Measurements from ENCODE around the gene NRP1.
"Not testable (repeated sequence)": the region's sequence is repeated elsewhere in the genome, so short reads cannot be mapped to it uniquely, and the experiment has no call there.

The NRP1 gene

DNA sequence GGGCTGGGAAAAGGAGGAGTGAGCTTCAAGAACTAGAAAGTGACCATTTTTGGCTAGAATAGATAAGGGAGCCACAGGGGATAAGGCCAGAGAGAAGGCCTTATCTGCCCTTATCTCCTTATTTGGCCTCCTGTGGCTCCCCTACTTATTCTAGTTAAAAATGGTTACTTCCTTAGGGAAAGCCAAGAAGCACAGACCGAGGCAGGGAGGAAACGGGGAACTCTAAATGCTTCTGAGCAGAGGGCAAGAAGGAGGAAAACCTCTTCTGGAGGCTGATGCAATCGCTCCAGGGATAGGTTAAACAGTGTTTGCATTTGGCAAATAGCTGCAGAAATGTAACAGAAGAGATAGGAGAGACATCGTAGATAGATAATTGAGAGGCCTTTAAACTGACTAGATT is 18.6 kb downstream of the NRP1 start:
- DNase-seq = no peak

DNA sequence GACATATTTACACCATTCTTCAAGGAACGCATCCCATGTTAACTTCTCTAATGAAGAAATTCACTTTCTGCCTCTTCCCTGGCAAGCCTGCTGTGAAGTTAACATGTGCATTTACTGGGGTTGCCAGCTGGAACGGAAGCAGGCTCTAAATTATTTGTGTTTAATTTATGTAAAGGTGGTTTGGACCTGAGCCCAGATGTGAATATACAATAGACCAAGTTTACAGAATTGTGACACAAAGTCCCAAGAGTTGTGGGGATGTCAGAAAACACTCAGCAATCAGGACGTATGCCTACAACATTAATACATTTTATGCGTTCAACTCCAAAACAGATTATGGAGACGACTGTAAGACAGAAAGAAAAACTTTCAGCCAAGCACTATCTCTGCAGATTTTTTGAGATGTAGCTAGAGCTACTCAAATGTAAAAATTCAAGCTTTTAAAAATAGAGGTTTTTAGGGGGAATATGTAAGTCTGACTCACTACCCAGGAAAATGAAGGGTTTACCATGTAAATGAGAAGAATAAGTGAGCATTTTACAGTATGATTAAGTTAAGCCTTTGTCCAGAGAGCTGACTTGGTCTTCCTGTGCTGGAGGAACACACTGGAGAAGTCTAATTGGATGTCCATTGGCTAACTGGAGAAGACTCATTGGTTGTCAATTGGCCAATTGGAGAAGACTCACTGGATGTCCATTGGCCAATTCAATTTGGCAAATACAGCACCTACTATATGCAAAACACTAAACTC is 19.5 kb downstream of the NRP1 start:
- DNase-seq = no peak

DNA sequence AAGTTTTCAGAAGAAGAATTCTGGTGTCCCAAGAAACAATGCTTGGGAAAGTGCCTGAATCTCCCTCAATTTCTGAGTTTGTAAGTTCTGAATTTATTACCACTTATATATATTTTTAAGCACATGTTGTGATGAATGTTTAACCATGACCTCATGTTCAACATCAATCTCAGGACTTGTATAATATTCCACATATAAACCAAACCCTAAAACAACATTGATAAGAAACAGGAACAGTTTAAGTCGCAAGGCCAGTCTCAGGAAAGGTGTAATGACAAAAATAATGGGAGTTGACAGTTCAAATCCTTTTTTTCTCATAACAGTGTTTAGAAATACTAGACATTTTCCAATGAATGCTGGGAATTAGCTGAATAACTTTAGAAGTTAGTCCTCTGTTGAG is 22.8 kb downstream of the NRP1 start:
- no peak for DNase-seq

DNA sequence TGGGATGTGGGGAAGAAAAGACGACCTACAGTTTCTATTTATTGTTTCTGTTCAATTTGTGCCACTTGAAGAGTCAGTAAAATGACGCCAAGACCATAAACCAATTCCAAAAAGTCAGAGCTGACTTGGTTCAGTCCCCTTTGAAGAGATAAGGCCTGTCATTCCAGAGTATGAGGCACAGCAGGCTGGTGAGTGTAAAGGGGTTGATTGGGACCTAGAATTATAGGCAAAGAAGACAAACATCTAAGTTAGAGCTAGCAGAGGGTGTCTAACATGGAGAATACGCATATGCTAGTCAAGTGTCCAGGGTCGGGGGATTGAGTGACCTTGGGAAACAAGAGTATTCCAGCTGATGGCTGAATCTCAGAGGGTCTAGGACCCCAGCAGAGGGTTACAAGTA is 23.6 kb downstream of the NRP1 start:
- no peak for DNase-seq

DNA sequence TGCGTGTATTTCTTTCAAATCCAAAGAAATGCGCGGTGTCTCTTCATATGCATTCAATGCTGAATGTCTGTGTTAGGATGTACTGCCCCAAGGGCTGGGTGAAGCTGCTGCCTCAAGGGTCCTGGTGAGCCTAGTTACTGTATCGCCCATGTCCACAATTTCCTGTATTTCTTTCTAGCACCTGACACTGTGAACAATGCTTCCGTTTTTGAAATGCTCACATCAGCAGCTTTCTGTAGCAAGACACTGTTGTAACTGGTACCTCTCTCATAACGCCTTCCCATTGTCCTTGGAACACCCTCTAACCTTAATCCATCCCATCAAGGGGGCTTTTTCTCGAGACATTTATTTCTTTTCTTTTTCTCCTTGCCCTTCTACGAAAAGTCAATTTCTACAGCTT is 25.1 kb downstream of the NRP1 start:
- no peak for DNase-seq

DNA sequence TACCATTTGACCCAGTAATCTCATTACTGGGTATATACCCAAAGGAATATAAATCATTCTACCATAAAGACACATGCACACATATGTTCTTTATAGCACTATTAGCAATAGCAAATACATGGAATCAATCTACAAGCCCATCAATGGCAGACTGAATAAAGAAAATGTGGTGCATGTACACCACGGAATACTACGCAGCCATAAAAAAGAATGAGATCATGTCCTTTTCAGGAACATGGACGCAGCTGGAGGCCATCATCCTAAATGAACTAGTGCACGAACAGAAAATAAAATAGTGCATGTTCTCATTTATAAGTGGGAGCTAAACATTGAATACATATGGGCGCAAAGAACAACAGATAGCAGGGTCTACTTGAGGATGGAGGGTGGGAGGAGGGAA is 26.6 kb downstream of the NRP1 start:
- DNase-seq = no peak

DNA sequence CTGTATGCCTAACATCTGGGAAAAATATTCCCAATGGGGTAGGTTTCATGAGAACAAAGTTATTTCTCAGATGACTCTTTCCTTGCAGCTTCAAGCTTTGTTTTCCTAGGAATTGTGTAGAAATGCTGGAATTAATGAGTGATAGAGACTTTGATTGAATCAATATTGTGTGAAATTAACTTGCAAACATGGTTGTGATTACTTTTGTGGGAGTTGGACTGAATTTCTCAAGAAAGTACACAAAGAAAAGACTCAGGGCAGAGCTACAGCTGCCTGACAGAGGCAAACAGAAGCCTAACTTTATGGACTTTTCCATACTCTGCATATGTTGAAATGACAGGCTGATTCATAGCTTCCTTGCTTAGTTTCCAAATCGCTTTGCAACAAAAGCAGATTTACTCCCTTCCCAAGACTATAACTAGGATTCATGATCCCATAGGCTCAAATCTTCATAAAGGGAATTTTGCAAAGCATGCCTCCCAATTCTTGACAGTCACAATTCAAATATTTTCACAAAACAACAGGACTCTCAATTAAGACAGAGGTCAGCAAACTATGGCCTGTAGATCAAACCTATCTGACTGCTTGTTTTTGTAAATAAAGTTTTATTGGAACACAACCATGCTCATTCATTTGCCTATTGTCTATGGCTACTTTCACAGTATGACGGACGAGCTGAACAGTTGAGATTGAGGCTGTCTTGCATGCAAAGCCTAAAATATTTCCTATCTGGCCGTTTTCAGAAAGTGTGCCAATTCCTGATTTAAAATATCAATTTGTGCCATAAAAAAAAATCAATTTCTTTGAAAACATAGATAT is 27.6 kb downstream of the NRP1 start:
- no peak for DNase-seq

DNA sequence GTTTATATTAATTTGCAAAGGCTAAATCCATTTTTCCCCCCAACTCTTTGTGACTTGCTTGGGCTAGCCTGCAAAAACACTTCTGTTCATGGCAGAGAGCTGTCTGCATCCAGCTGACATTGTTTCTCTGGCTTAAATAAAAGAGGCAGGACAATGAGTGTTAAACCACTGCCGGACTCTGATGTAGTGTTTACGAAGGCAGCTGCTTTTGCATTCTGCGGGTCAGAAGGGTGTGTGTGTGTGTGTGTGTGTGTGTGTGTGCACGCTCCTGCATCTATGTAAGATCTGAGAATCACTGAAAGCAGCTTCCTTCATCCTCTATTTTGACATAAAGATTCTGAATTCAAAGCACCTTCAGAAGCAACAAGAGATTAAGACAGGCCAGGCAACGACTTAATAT is 28.3 kb downstream of the NRP1 start:
- no peak for DNase-seq

DNA sequence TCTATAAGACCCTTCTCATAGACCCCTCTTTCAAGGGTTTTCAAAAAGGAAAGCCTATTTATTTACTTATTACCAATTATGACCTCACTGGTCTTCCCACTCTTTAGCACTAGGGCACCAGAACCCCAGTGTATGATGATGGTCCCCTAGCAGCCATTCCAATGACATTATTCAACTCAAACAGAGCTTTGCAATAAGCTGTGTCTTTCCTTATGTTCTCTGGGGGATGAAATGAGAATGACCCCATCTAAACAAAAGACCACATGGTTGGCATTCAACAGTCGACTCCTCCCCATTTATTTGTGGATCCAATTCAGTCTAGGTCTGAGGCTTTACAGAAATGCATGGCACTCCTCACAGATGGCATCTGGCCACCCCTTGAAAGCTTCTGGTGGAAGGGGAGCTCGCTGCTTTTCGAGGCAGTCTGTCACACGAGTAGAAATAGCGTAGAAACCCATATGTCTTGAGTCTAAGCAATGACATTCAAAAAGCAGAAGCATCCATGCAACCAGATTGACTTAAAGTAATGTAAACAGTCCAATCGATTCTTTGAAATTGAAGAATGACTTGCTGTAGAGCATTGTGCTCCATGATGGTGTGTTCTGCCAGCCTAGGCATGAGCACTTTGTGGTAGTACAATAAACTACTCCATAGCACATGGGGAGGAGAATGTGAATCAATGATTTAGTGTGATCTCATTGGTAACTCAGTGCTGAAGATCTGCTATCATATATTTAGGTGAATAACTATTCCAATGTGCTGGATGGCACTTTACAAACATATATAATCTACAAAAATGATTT is 29.8 kb downstream of the NRP1 start:
- DNase-seq = no peak

DNA sequence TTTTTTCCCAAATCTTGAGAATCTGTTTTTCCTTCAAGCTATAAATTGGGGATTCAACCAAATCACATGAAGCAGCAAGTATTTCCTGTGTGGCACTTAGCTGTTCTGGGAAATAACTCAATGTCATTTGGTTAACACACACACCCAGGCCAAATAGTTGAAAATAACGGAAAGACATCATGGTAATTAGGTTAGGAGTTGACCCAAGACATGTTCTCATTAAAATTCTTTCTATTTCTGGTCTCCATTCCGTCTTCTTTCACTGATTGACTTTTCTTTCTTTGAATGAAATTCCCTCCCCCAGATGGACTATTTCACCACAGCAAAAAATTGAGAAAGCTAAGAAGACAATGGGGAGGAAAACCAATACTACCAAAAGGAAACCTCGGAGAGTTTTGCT is 30.5 kb downstream of the NRP1 start:
- DNase-seq = no peak

DNA sequence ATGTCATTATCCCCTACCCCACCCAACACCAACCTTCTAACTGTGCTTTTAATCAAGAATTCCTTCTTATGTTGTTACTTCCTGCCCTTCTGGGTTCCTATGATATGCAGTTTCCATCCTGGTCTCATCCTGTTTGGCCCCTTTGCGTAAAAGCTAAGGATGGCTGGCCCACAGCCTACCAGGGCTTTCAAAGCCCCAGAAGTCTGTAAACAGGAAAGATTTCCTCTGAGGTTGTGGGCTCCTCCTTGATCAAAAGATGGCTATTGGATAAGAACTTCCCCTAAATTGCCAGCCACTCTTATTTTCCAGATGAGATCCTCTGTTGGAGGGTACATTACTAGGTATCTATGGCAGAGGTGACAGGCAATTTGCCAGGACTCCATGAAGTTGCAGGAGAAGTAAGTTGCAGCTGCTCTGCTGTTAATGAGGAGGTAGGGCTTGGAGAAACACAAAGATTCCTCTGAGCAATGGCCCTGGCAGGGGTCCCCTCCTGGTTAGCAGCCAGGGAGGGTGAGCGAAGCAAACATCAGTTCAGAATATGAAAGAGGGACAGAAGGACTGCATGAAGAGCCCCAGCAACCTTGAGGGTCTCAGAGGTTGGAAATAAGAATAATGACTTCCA is 32.1 kb downstream of the NRP1 start:
- DNase-seq = no peak

DNA sequence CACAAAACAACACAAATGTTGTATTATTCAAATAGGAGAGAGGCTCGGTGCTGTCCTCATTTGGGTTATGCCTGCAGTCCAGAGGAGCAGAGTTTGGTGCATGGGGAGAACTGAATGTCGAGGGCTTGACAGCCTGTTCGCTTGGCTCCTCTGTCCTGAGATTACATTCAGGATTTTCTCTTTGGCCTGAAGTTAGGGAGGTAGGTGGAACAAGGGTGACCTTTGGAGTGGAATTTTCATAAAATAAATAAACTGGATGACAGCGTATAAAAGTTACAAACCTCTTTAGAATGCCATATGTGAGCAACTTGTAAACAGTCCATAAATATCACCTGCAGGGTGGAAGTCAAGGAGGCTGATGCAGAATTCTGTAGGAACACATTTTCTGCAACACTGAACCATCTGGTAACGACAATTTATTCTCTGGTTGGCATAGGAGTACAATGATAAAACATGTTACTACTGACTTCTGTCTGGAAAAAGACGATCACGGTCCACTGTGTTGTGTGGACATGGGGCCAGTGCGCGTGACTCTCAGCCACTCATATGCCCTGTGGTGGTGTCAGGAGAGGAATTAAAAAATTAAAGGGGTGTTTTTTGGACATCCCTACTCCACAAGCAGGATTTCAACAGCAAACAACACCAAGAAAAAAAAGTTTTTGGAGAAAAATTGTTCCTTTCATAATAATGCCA is 33.2 kb downstream of the NRP1 start:
- DNase-seq = no peak

DNA sequence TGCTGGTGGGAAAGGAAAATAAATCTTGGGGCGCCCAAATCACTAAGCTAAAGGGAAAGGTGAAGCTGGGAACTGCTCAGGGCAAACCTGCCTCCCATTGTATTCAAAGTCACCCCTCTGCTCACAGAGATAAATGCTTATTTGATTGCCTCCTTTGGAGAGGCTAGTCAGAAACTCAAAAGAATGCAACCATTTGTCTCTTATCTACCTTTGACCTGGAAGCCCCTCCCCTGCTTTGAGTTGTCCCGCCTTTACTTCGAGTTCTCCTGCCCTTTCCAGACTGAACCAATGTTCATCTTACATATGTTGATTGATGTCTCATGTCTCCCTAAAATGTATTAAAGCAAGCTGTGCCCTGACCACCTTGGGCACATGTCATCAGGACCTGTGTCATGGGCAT is 33.9 kb downstream of the NRP1 start:
- DNase-seq = not testable (repeated sequence)

DNA sequence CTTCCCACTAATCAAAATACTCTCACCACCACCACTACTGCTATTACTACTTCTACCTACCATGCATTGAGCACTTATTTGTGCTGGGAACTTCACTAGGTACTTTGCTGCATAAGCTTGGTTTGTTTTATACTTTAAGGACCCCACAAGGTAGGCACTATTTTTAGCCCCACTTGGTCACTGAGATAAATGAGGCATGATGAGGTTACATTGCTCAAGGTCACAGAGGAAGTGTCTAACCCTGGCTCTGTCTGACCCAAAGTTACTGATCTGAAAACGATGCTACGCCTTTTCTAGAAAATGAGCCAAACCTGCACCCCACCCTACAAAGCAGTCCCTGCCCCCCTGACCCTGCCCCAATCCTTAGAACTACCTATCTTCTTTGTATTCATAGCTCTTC is 35.6 kb downstream of the NRP1 start:
- no peak for DNase-seq

DNA sequence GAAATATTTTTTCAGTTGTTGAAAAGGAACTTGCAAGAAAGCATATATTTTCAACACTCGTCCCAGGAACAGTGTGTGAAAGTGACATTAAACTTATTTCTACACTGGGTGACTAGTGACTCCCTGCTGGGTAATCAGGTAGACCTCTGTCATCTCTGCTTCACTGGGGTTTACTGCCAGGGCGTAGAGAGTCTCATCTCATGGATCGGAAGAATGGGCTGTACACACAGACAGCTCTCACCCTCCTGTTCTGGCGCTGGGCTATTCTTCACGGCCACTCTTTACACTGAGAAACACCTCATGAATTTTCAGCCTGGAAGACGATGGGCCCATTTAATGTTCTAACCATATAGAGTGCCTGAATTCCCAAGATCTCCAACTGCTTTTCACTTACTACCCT is 36.4 kb downstream of the NRP1 start:
- no peak for DNase-seq

DNA sequence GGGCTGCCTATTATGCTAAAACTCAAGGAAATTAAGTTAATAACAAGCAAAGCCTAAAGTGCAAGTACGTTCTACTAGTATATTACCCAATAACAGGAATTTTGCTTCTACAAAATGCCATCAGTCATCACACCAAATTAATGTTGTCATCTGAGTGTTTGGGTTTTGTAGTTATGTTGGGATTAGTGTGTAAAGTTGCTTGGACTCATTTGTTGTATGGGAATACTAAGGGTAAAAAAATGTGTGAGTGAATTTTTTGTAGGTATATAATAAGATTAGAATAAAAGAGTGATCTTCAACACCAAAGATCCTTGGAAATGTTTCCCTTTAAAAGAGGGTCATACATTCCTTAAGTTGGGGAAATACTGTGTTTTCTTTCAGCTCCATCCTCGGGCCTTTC is 38.6 kb downstream of the NRP1 start:
- no peak for DNase-seq

DNA sequence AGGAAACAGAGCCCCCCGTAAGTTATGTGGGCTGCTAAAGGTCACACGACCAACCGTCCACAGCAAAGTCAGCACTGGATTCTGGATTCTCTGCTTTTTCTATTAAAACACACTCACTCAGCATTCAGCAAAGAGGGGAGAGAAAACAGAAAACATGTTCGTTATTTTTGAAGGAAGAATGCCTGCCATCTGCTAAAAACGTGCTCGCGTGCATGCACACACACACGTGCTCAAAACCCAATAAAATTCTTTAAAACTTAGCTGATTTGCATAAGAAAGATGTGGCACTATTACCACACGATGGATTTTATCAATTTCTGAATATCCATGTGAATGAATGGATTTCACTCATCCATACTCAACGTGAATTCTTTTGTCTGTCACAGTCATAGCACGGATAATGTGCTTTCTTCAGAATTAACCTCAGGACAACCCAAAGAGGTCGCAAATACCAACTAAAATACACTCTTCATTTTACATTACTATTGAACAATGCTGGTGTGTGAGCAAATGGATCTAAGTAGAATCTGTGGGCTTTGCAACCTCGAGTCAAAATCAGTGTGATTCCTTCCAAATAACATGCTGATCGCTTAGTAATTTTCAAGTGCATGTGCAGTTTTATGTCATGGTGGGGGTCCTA is 40.8 kb downstream of the NRP1 start:
- DNase-seq = no peak

DNA sequence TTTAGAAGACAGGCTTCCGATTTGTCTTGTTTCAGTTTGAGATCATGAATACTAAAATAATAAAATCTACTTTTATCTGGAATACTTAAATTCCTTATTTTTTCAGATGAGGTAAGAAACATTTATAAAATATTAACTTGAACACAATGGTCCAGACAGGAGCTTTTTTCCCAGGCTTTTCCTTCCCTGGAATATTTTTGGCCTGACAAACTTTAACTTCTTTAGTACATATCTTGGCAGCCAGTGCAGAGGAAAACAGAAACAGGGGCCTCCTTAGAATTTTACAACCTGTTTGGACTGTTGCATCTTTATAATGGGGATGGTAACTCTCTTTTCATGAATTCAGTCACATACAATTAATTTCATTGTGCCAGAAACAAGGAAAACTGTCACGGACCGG is 41.4 kb downstream of the NRP1 start:
- no peak for DNase-seq

DNA sequence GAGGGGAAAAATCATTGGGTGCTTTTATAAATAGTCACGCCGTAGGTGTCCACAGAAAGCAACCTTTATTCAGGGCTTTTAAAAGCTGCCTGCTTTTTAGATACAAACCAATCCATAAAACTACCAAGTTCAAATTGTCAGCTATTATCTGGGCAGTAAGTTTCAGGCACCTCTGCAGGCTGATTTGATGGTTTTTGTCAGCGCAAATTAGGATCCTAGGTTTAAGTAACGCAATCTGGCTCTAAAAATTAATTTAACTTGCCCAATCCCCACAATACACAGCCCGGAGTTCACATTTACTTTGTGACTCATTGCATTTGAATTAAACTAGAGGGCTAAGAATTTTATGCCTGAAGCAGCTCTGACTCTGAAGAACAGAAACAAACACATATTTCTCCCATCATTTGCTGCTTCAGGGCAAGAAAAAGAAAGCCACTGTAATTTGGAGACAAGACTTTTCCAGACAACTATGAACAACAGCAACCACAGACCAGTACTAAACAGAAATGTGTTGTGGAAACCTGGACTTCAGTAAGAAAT is 43.3 kb downstream of the NRP1 start:
- DNase-seq = no peak

DNA sequence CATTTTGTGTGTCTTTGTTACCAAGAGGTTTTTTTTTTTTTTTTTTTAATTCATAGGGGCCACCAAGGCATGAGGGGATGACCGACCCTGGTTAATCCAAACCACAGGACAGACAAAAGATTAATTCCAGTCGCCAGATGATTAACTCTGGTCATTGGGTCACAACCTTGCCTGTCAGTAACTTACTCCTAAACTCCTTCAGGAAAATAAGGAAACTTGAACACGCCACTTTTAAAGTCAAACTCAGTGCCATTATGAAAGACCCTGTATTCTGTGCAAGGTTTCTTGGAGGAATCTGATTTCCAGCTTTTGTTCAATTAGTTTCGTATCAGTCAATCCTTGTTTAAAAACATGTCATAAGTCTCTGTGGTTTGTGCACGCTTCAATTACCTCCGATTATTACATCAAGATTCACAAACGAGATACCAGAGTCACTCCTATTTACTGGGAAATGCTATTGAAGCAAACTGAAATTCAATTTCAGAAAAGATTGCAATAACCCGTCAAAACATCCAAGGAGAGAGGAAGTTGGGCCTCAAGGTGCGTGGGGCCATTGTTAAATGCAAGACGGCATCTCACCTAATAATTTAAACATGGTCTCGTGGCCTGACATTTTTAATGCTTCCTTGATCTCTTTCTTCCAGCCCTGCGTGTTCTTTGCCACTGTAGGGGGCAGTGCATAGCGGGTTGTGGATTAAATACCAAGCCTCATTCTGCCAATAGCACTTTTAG is 44.0 kb downstream of the NRP1 start:
- DNase-seq = no peak

DNA sequence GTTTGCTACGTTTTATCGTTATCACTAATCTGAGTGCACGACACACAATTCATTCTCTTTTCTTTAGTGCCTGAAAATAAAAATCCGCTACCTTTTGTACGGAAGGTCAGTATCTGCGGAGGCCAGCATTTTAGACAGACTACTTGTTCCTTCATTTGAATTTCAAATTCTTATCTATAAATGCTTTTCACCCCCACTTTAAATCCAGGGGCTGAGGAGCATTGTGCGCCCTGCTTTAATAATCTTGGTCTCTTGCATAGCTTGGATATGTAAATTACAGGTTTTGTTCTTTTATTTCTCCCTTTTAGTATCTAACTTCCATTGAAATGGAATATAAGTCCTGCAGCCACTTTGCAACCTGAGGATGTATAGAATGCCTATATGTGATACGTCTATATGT is 44.7 kb downstream of the NRP1 start:
- no peak for DNase-seq

Measured in AML-193 (cell line).